Keratinocyte (primary cell): ENCODE results near the gene ACOT7. TPM values are rescaled to one million over a fixed set of nuclear protein-coding genes. Genes with fewer than 3 reads are reported as not detected.

Source experiments
- DNase-seq: peaks from one replicate; pipeline ENCODE4 v3.0.0-alpha.2; 2011; ENCODE audit warnings: low read depth, missing footprints, low spot score
- FAIRE-seq: peaks from 2 replicates; lab custom pipeline; 2011; peaks lifted over from hg19 to GRCh38; lab: Jason Lieb, UNC
- H2AFZ ChIP-seq: 2 replicates; pipeline ENCODE4 v1.6.0; 2012; ENCODE audit warnings: low read length, control low read depth, inconsistent platforms; ENCODE audit not compliant: control insufficient read depth
- H3K27ac ChIP-seq: 2 replicates; pipeline ENCODE4 v1.5.1; 2011; ENCODE audit warnings: low read length; ENCODE audit not compliant: control insufficient read depth, insufficient read depth
- H3K27me3 ChIP-seq: 3 replicates; pipeline ENCODE4 v1.6.0; 2011; ENCODE audit warnings: low read length; ENCODE audit not compliant: control insufficient read depth, insufficient read depth; ENCODE audit errors: extremely low read depth
- H3K36me3 ChIP-seq, 2 experiments: 2 replicates in 1 of 2; 3 replicates in 1 of 2; pipeline ENCODE4 v1.5.1; 2011; ENCODE audit warnings: low read length in 2 of 2, mild to moderate bottlenecking in 1 of 2; ENCODE audit not compliant: control insufficient read depth in 2 of 2, insufficient read depth in 2 of 2; ENCODE audit errors: extremely low read depth in 1 of 2
- H3K4me1 ChIP-seq: 3 replicates; pipeline ENCODE4 v1.5.1; 2011; ENCODE audit warnings: low read length; ENCODE audit not compliant: control insufficient read depth, insufficient read depth; ENCODE audit errors: extremely low read depth
- H3K4me2 ChIP-seq: 3 replicates; pipeline ENCODE4 v1.6.0; 2011; ENCODE audit warnings: low read depth, low read length; ENCODE audit not compliant: control insufficient read depth, insufficient read depth; ENCODE audit errors: extremely low read depth
- H3K4me3 ChIP-seq, 3 experiments: fragments of 200-600 bp in 1 of 3; sonication (generic) in 1 of 3; 2 replicates in 2 of 3; 3 replicates in 1 of 3; pipeline ENCODE4 v1.5.1; 2011 to 2016; ENCODE audit warnings: low read length in 3 of 3, mild to moderate bottlenecking in 3 of 3, control low read depth in 2 of 3, inconsistent platforms in 1 of 3, low read depth in 1 of 3, mixed read lengths in 1 of 3, mixed run types in 1 of 3, moderate library complexity in 1 of 3; ENCODE audit not compliant: control insufficient read depth in 2 of 3, insufficient read depth in 2 of 3; ENCODE audit errors: extremely low read depth in 1 of 3
- H3K79me2 ChIP-seq: 2 replicates; pipeline ENCODE4 v1.6.0; 2012; ENCODE audit warnings: low read length; ENCODE audit not compliant: control insufficient read depth, insufficient read depth
- H3K9ac ChIP-seq: 3 replicates; pipeline ENCODE4 v1.6.0; 2011; ENCODE audit warnings: low read length; ENCODE audit not compliant: control insufficient read depth, insufficient read depth; ENCODE audit errors: extremely low read depth
- H3K9me1 ChIP-seq: 3 replicates; pipeline ENCODE4 v1.6.0; 2011; ENCODE audit warnings: low read length; ENCODE audit not compliant: control insufficient read depth, insufficient read depth; ENCODE audit errors: extremely low read depth
- H3K9me3 ChIP-seq: 2 replicates; pipeline ENCODE4 v1.5.1; 2012; ENCODE audit warnings: low read depth, low read length; ENCODE audit not compliant: control insufficient read depth
- H4K20me1 ChIP-seq: 3 replicates; pipeline ENCODE4 v1.6.0; 2011; ENCODE audit warnings: low read length; ENCODE audit not compliant: control insufficient read depth, insufficient read depth; ENCODE audit errors: extremely low read depth
- CTCF ChIP-seq, 3 experiments: IDR thresholded peaks in 1 of 3; conservative IDR thresholded peaks in 1 of 3; optimal IDR thresholded peaks in 1 of 3; 2 replicates in 2 of 3; 3 replicates in 1 of 3; pipeline versions ENCODE3 to v1.5.1; 2011; ENCODE audit warnings: low read length in 3 of 3, mild to moderate bottlenecking in 3 of 3, moderate library complexity in 2 of 3, control low read depth in 1 of 3, inconsistent platforms in 1 of 3; ENCODE audit not compliant: insufficient read depth in 2 of 3; ENCODE audit errors: extremely low read depth in 1 of 3
- EZH2 ChIP-seq: IDR thresholded peaks from one replicate; pipeline ENCODE4 v1.6.1; 2012; ENCODE audit warnings: inconsistent platforms, mild to moderate bottlenecking, low read length, moderate library complexity
- dilution Hi-C: fragments of 300-500 bp; cut with MboI; formaldehyde crosslinking; loops from one replicate; pipeline ENCODE4 v1.7.0; 2020; ENCODE audit warnings: low sequenced_read_pairs; ENCODE audit not compliant: extremely low pct_ligation_motif_present
- polyA plus RNA-seq, 5 experiments: library from polyadenylated mRNA; depleted of rRNA in 3 of 5; stranded (reverse) in 3 of 5; stranded (forward) in 1 of 5; unstranded in 1 of 5; fragments of >200 nt; gene quantifications; 1 replicate in 1 of 5; 2 replicates in 3 of 5; 3 replicates in 1 of 5; pipeline versions ENCODE4 v1.2.1 to v1.2.3, GENCODE V29; 2011 to 2012; ENCODE audit warnings: missing spikeins in 2 of 5, low read depth in 1 of 5, low replicate concordance in 1 of 5

The ACOT7 gene
- polyA plus RNA-seq, 1 donor (not counting 4 experiments of a cell fraction or from before 2014, with no cell fraction given): 226 TPM

GRCh38 chr1:6316240-6317097 lies 77.1 kb downstream of the ACOT7 start:
- dilution Hi-C loops: no loop called here
- H3K27ac ChIP-seq: no peak overlapping the region
- no peaks in the 10 kb centered on the region for H4K20me1 ChIP-seq
- H3K36me3 ChIP-seq: peaks cover 47 to 50% of the 10 kb centered on the region in 2 experiments
- no peaks in the 10 kb centered on the region for H3K9me3 ChIP-seq
- no peak for DNase-seq
- no peak overlapping the region for H2AFZ ChIP-seq
- H3K4me3 ChIP-seq: no peak overlapping the region
- no peaks in the 10 kb centered on the region for H3K9me1 ChIP-seq
- no peaks in the 10 kb centered on the region for H3K27me3 ChIP-seq
- no peak overlapping the region for H3K9ac ChIP-seq
- TF ChIP-seq EZH2 (no peak), CTCF (optimal IDR thresholded peaks at IDR 0.05 in 1 of 3, IDR thresholded peaks at IDR 0.05 in 1 of 3, conservative IDR thresholded peaks at IDR 0.05 in 1 of 3; ENCODE audit: extremely low read depth in 1 of 3, insufficient read depth in 2 of 3, low read length in 3 of 3) (no peak)
- H3K79me2 ChIP-seq: peaks cover 4% of the 10 kb centered on the region
- H3K4me2 ChIP-seq: no peak overlapping the region
- no peak for FAIRE-seq
- H3K4me1 ChIP-seq: no peaks in the 10 kb centered on the region

- no peaks in the 10 kb centered on the region for H4K20me1 ChIP-seq
- H3K27ac ChIP-seq: no peak overlapping the region
- H3K4me3 ChIP-seq: no peak overlapping the region
- H3K79me2 ChIP-seq: peaks cover 4% of the 10 kb centered on the region
- peaks cover 44% of the 10 kb centered on the region in 2 experiments for H3K36me3 ChIP-seq
- FAIRE-seq (no peak), DNase-seq (no peak)
- H3K4me2 ChIP-seq: no peak overlapping the region
- TF ChIP-seq EZH2 (no peak), CTCF (optimal IDR thresholded peaks at IDR 0.05 in 1 of 3, IDR thresholded peaks at IDR 0.05 in 1 of 3, conservative IDR thresholded peaks at IDR 0.05 in 1 of 3; ENCODE audit: extremely low read depth in 1 of 3, insufficient read depth in 2 of 3, low read length in 3 of 3) (no peak)
- H3K9ac ChIP-seq: no peak overlapping the region
- no peak overlapping the region for H2AFZ ChIP-seq
- H3K9me3 ChIP-seq: no peaks in the 10 kb centered on the region
- H3K27me3 ChIP-seq: no peaks in the 10 kb centered on the region
- H3K4me1 ChIP-seq: no peaks in the 10 kb centered on the region
- H3K9me1 ChIP-seq: no peaks in the 10 kb centered on the region
- dilution Hi-C loops: no loop called here
Observed at GRCh38 chr1:6314503-6314902, 79.1 kb downstream of the ACOT7 start.
